ENCODE measurements around the gene SLC24A3. TPM values are rescaled to one million over a fixed set of nuclear protein-coding genes. Genes with fewer than 3 reads are reported as not detected.

SLC24A3 gene
- total RNA-seq, 1 experiment from 2014 or later, result not detected

GRCh38 chr20:19683822-19684221 lies 471.4 kb downstream of the SLC24A3 start:
- BruUV-seq (replicated peaks), result no TSS peak
- Histone ChIP-seq H3K9me2 (ENCODE audit: insufficient read depth) (no peaks in the 10 kb centered on the region), H2AFZ (no peak overlapping the region), H3K36me3 (ENCODE audit: low read depth) (no peaks in the 10 kb centered on the region), H3K4me3 (no peak overlapping the region), H4K20me1 (ENCODE audit: insufficient read depth) (no peaks in the 10 kb centered on the region), H3K4me1 (replicated peaks; ENCODE audit: insufficient read depth) (no peaks in the 10 kb centered on the region), H3F3A (ENCODE audit: insufficient read depth, low read depth) (no peaks in the 10 kb centered on the region), H3K27me3 (ENCODE audit: insufficient read depth, low read depth) (no peaks in the 10 kb centered on the region; the same call in 1 of the 2 replicates), H3K27ac (no peak overlapping the region), H3K9me3 (ENCODE audit: insufficient read depth, low read depth) (no peaks in the 10 kb centered on the region), H3K79me2 (ENCODE audit: low read depth) (no peaks in the 10 kb centered on the region), H3K4me2 (no peak overlapping the region)
- POLR2A ChIA-PET (ENCODE audit: unreplicated experiment), result interaction anchor here (0.6 kb wide), 1 partner anchor 136 kb away, joined by 4 read pairs; no protein-coding TSS in a partner anchor
- DNase-seq, result no peak
- no peak for TF ChIP-seq CTCF (conservative IDR thresholded peaks at IDR 0.05)
- intact Hi-C loops (cut with micrococcal nuclease; ENCODE audit: unreplicated experiment), result no loop called here
- CTCF ChIA-PET, result no interaction called here

- intact Hi-C loops (cut with micrococcal nuclease; ENCODE audit: unreplicated experiment), result loop anchor here (1.0 kb wide), 3 partner anchors 96 to 307 kb away; no protein-coding TSS in a partner anchor
- peak; percentile 70 for TF ChIP-seq CTCF (conservative IDR thresholded peaks at IDR 0.05)
- no peak for TF ChIP-seq EZH2 (IDR thresholded peaks at IDR 0.05; ENCODE audit: low read depth)
- H2AFZ ChIP-seq, result no peak overlapping the region
Observed at GRCh38 chr20:19688031-19688806, 475.8 kb downstream of the SLC24A3 start.

GRCh38 chr20:19690462-19690861 lies 478.0 kb downstream of the SLC24A3 start:
- Histone ChIP-seq H3K4me1 (replicated peaks; ENCODE audit: insufficient read depth) (peaks cover 10% of the 10 kb centered on the region), H3K36me3 (ENCODE audit: low read depth) (no peaks in the 10 kb centered on the region), H2AFZ (no peak overlapping the region), H3K27ac (no peak overlapping the region), H3K4me3 (no peak overlapping the region), H3K9me2 (ENCODE audit: insufficient read depth) (no peaks in the 10 kb centered on the region), H4K20me1 (ENCODE audit: insufficient read depth) (no peaks in the 10 kb centered on the region), H3K27me3 (ENCODE audit: insufficient read depth, low read depth) (no peaks in the 10 kb centered on the region), H3K9me3 (ENCODE audit: insufficient read depth, low read depth) (no peaks in the 10 kb centered on the region), H3F3A (ENCODE audit: insufficient read depth, low read depth) (no peaks in the 10 kb centered on the region), H3K79me2 (ENCODE audit: low read depth) (no peaks in the 10 kb centered on the region), H3K4me2 (no peak overlapping the region)
- ChIA-PET CTCF (no interaction called here), POLR2A (ENCODE audit: unreplicated experiment) (no interaction called here)
- TF ChIP-seq CTCF (conservative IDR thresholded peaks at IDR 0.05), result no peak
- no peak for TF ChIP-seq EZH2 (IDR thresholded peaks at IDR 0.05; ENCODE audit: low read depth)
- DNase-seq, result no peak
- BruUV-seq (replicated peaks), result no TSS peak
- intact Hi-C loops (cut with micrococcal nuclease; ENCODE audit: unreplicated experiment), result no loop called here

More at GRCh38 chr20:19688031-19688806, 475.8 kb downstream of the SLC24A3 start:
- Histone ChIP-seq H3K27ac (no peak overlapping the region), H3K4me1 (replicated peaks; ENCODE audit: insufficient read depth) (peaks cover 10% of the 10 kb centered on the region), H3K4me2 (no peak overlapping the region), H3K27me3 (ENCODE audit: insufficient read depth, low read depth) (no peaks in the 10 kb centered on the region; the same call in 1 of the 2 replicates), H3K9me2 (ENCODE audit: insufficient read depth) (no peaks in the 10 kb centered on the region), H3K36me3 (ENCODE audit: low read depth) (no peaks in the 10 kb centered on the region), H3K4me3 (no peak overlapping the region), H3K9me3 (ENCODE audit: insufficient read depth, low read depth) (no peaks in the 10 kb centered on the region), H3K79me2 (ENCODE audit: low read depth) (no peaks in the 10 kb centered on the region), H3F3A (ENCODE audit: insufficient read depth, low read depth) (no peaks in the 10 kb centered on the region), H4K20me1 (ENCODE audit: insufficient read depth) (no peaks in the 10 kb centered on the region)
- no TSS peak for BruUV-seq (replicated peaks)
- DNase-seq, result peak; percentile 74 to 78
- POLR2A ChIA-PET (ENCODE audit: unreplicated experiment), result no interaction called here
- CTCF ChIA-PET, result no interaction called here

Data from PC-9 (cell line).